WTC11 (cell line): ENCODE measurements around the gene GPR61. TPM values are rescaled to one million over a fixed set of nuclear protein-coding genes. Genes with fewer than 3 reads are reported as not detected.

ENCODE experiments used
- ATAC-seq: fragments of 200-7000 bp; cut with Tn5 transposase; 2 replicates; pipeline ENCODE4 v1.10.0; 2021; ENCODE audit warnings: mild to moderate bottlenecking, moderate library complexity
- CTCF ChIA-PET: fragments of 300-600 bp; sonication (Branson Sonifier 250); formaldehyde crosslinking; loops from one replicate; lab custom pipeline; 2021; ENCODE audit warnings: antibody characterized with exemption; lab: Charles Lee
- POLR2A ChIA-PET: fragments of 350-600 bp; sonication (Branson Sonifier 250); formaldehyde crosslinking; loops from one replicate; lab custom pipeline; 2021; ENCODE audit warnings: antibody characterized with exemption; lab: Charles Lee
- DNase-seq: peaks from one replicate; pipeline ENCODE4 v3.0.0; 2021; ENCODE audit warnings: low spot score
- H3K27ac Mint-ChIP-seq: 2 replicates; pipeline ENCODE4 v1.8.0; 2021; ENCODE audit warnings: mixed read lengths
- H3K27me3 Mint-ChIP-seq: 2 replicates; pipeline ENCODE4 v1.8.0; 2021; ENCODE audit warnings: low read depth, mild to moderate bottlenecking, moderate library complexity, mixed read lengths
- H3K36me3 Mint-ChIP-seq: 2 replicates; pipeline ENCODE4 v1.8.0; 2021; ENCODE audit warnings: mixed read lengths
- H3K4me1 Mint-ChIP-seq: 2 replicates; pipeline ENCODE4 v1.8.0; 2022; ENCODE audit warnings: mixed read lengths
- H3K4me3 Mint-ChIP-seq: 2 replicates; pipeline ENCODE4 v1.8.0; 2021; ENCODE audit warnings: mild to moderate bottlenecking, moderate library complexity, mixed read lengths
- H3K9me3 Mint-ChIP-seq: 2 replicates; pipeline ENCODE4 v1.8.0; 2021; ENCODE audit warnings: mixed read lengths
- CDX4 ChIP-seq: fragments of 250-450 bp; sonication (Bioruptor Pico); IDR thresholded peaks from 2 replicates; pipeline ENCODE4 v1.9.0; 2021; ENCODE audit warnings: moderate library complexity, mild to moderate bottlenecking, inconsistent platforms, borderline replicate concordance
- CREM ChIP-seq: sonication (generic); formaldehyde crosslinking; IDR thresholded peaks from 2 replicates; pipeline ENCODE4 v1.8.1; 2022; ENCODE audit warnings: mild to moderate bottlenecking, missing genetic modification reagents, moderate library complexity
- CTCF ChIP-seq: fragments of 200-600 bp; IDR thresholded peaks from 2 replicates; pipeline ENCODE4 v1.8.0; 2022; ENCODE audit warnings: antibody characterized with exemption
- E2F5 ChIP-seq: sonication (generic); formaldehyde crosslinking; IDR thresholded peaks from 2 replicates; pipeline ENCODE4 v1.8.1; 2022; ENCODE audit warnings: mild to moderate bottlenecking, moderate library complexity, missing genetic modification reagents
- FOXJ3 ChIP-seq: sonication (generic); formaldehyde crosslinking; IDR thresholded peaks from 2 replicates; pipeline ENCODE4 v1.9.0; 2021; ENCODE audit warnings: missing genetic modification reagents, mild to moderate bottlenecking, borderline replicate concordance
- MXD4 ChIP-seq: fragments of 250-450 bp; sonication (Bioruptor Pico); IDR thresholded peaks from 2 replicates; pipeline ENCODE4 v1.8.0; 2021; ENCODE audit warnings: mild to moderate bottlenecking, moderate library complexity, borderline replicate concordance
- MYBL2 ChIP-seq: sonication (generic); formaldehyde crosslinking; IDR thresholded peaks from 2 replicates; pipeline ENCODE4 v1.8.1; 2023; ENCODE audit warnings: mild to moderate bottlenecking, moderate library complexity, missing genetic modification reagents
- NFE2L1 ChIP-seq: sonication (generic); formaldehyde crosslinking; IDR thresholded peaks from 2 replicates; pipeline ENCODE4 v1.8.1; 2023; ENCODE audit warnings: missing genetic modification reagents
- NR3C1 ChIP-seq: sonication (generic); formaldehyde crosslinking; conservative IDR thresholded peaks from 2 replicates; pipeline ENCODE4 v1.8.1; 2023; ENCODE audit warnings: low read depth, mild to moderate bottlenecking, missing genetic modification reagents
- PREB ChIP-seq: sonication (generic); formaldehyde crosslinking; IDR thresholded peaks from 2 replicates; pipeline ENCODE4 v1.8.1; 2022; ENCODE audit warnings: mild to moderate bottlenecking, missing genetic modification reagents, moderate library complexity, borderline replicate concordance
- RORB ChIP-seq: fragments of 250-450 bp; sonication (Bioruptor Pico); IDR thresholded peaks from 2 replicates; pipeline ENCODE4 v1.9.0; 2021; ENCODE audit warnings: mild to moderate bottlenecking
- SP1 ChIP-seq: sonication (generic); formaldehyde crosslinking; conservative IDR thresholded peaks from 2 replicates; pipeline ENCODE4 v1.8.1; 2022; ENCODE audit warnings: missing genetic modification reagents
- ZNF121 ChIP-seq: sonication (generic); formaldehyde crosslinking; IDR thresholded peaks from 2 replicates; pipeline ENCODE4 v1.8.0; 2023; ENCODE audit warnings: missing genetic modification reagents
- ZNF263 ChIP-seq: sonication (generic); formaldehyde crosslinking; IDR thresholded peaks from 2 replicates; pipeline ENCODE4 v1.8.1; 2022; ENCODE audit warnings: low read depth, mild to moderate bottlenecking, moderate library complexity, missing genetic modification reagents
- ZNF317 ChIP-seq: sonication (generic); formaldehyde crosslinking; IDR thresholded peaks from 2 replicates; pipeline ENCODE4 v1.8.1; 2023; ENCODE audit warnings: low read depth, mild to moderate bottlenecking, moderate library complexity, missing genetic modification reagents, borderline replicate concordance
- ZNF423 ChIP-seq: fragments of 250-450 bp; sonication (Bioruptor Pico); IDR thresholded peaks from 2 replicates; pipeline ENCODE4 v2.1.2; 2022; ENCODE audit warnings: mild to moderate bottlenecking, moderate library complexity
- ZNF532 ChIP-seq: fragments of 250-450 bp; sonication (Bioruptor Pico); IDR thresholded peaks from 2 replicates; pipeline ENCODE4 v1.9.0; 2021; ENCODE audit warnings: mild to moderate bottlenecking, borderline replicate concordance
- total RNA-seq: library from RNA; stranded (reverse); gene quantifications from 3 replicates; pipeline ENCODE4 v1.2.3, GENCODE V29; 2021

GPR61 gene
- total RNA-seq, 1 experiment from 2014 or later: 0.42 TPM

- peaks cover 16% of the 10 kb centered on the region for H3K4me1 Mint-ChIP-seq
- ChIA-PET CTCF (interaction anchor here (1.3 to 7.6 kb wide), 5 partner anchors 10 to 123 kb away, joined by 8 to 128 read pairs (median 45); partner anchors contain the start of gene CYB561D1), POLR2A (no interaction called here)
- DNase-seq (no peak), ATAC-seq (no peak)
- TF ChIP-seq ZNF532 (CRISPR knock-in tag) (no peak), RORB (CRISPR knock-in tag) (no peak), PREB (no peak), MYBL2 (CRISPR knock-in tag) (no peak), FOXJ3 (CRISPR knock-in tag) (no peak), NFE2L1 (CRISPR knock-in tag) (no peak), ZNF263 (CRISPR knock-in tag) (no peak), ZNF121 (CRISPR knock-in tag) (no peak), CREM (CRISPR knock-in tag) (no peak), NR3C1 (CRISPR knock-in tag) (no peak), CDX4 (CRISPR knock-in tag) (no peak), MXD4 (CRISPR knock-in tag) (no peak), SP1 (no peak), ZNF423 (CRISPR knock-in tag) (no peak), E2F5 (CRISPR knock-in tag) (no peak), ZNF317 (CRISPR knock-in tag) (no peak), CTCF (no peak)
- peaks cover 54% of the 10 kb centered on the region for H3K27me3 Mint-ChIP-seq
- no peaks in the 10 kb centered on the region for H3K36me3 Mint-ChIP-seq
- no peak overlapping the region for H3K27ac Mint-ChIP-seq
- no peaks in the 10 kb centered on the region for H3K9me3 Mint-ChIP-seq
- H3K4me3 Mint-ChIP-seq: peak overlapping the region; percentile 84
Observed at GRCh38 chr1:109508001-109508872, 31.4 kb upstream of the GPR61 start.
